ENCODE results near the gene ZMYM4. TPM values are rescaled to one million over a fixed set of nuclear protein-coding genes. Genes with fewer than 3 reads are reported as not detected.

ZMYM4 gene
- total RNA-seq, 1 experiment from 2014 or later: 62.7 TPM

- Mint-ChIP-seq H3K4me1 (ENCODE audit: low read depth, unreplicated experiment) (peaks cover 30% of the 10 kb centered on the region), H3K27ac (ENCODE audit: unreplicated experiment) (peak overlapping the region; percentile 91), H3K4me3 (ENCODE audit: low read depth, unreplicated experiment) (peak overlapping the region; percentile 73), H3K36me3 (ENCODE audit: insufficient read depth, unreplicated experiment) (peaks cover 34% of the 10 kb centered on the region), H3K27me3 (ENCODE audit: unreplicated experiment) (no peaks in the 10 kb centered on the region), H3K9me3 (ENCODE audit: low read depth, unreplicated experiment) (no peaks in the 10 kb centered on the region)
- CTCF ChIA-PET: no interaction called here
- DNase-seq: peak; percentile 9
- intact Hi-C loops (cut with micrococcal nuclease; ENCODE audit: unreplicated experiment): loop anchor here (5.0 kb wide), 1 partner anchor 77 kb away; the partner anchor contains the start of gene SFPQ
- BruUV-seq (replicated peaks): no TSS peak
- TF ChIP-seq CTCF (IDR thresholded peaks at IDR 0.05; ENCODE audit: unreplicated experiment): no peak
Observed at GRCh38 chr1:35269201-35269988, 886 bp downstream of the ZMYM4 start.

- TSS peak; percentile 39 for BruUV-seq (replicated peaks)
- Mint-ChIP-seq H3K27ac (ENCODE audit: unreplicated experiment) (peak overlapping the region; percentile 91), H3K27me3 (ENCODE audit: unreplicated experiment) (no peaks in the 10 kb centered on the region), H3K36me3 (ENCODE audit: insufficient read depth, unreplicated experiment) (peaks cover 31% of the 10 kb centered on the region), H3K4me3 (ENCODE audit: low read depth, unreplicated experiment) (peak overlapping the region; percentile 73), H3K4me1 (ENCODE audit: low read depth, unreplicated experiment) (peaks cover 25% of the 10 kb centered on the region), H3K9me3 (ENCODE audit: low read depth, unreplicated experiment) (no peaks in the 10 kb centered on the region)
- no peak for TF ChIP-seq CTCF (IDR thresholded peaks at IDR 0.05; ENCODE audit: unreplicated experiment)
- intact Hi-C loops (cut with micrococcal nuclease; ENCODE audit: unreplicated experiment): loop anchor here (5.0 kb wide), 1 partner anchor 78 kb away; the partner anchor contains the start of gene SFPQ
- no peak for DNase-seq
- CTCF ChIA-PET: no interaction called here
Observed at GRCh38 chr1:35269989-35270289, 1.4 kb downstream of the ZMYM4 start.

- Mint-ChIP-seq H3K9me3 (ENCODE audit: low read depth, unreplicated experiment) (no peaks in the 10 kb centered on the region), H3K4me1 (ENCODE audit: low read depth, unreplicated experiment) (peaks cover 17% of the 10 kb centered on the region), H3K27me3 (ENCODE audit: unreplicated experiment) (no peaks in the 10 kb centered on the region), H3K27ac (ENCODE audit: unreplicated experiment) (no peak overlapping the region), H3K36me3 (ENCODE audit: insufficient read depth, unreplicated experiment) (peaks cover 29% of the 10 kb centered on the region), H3K4me3 (ENCODE audit: low read depth, unreplicated experiment) (no peak overlapping the region)
- CTCF ChIA-PET: no interaction called here
- no TSS peak for BruUV-seq (replicated peaks)
- intact Hi-C loops (cut with micrococcal nuclease; ENCODE audit: unreplicated experiment): no loop called here
- no peak for TF ChIP-seq CTCF (IDR thresholded peaks at IDR 0.05; ENCODE audit: unreplicated experiment)
- DNase-seq: no peak
Observed at GRCh38 chr1:35270836-35271235, 2.3 kb downstream of the ZMYM4 start.

GRCh38 chr1:35274197-35274596 is 5.7 kb downstream of the ZMYM4 start:
- intact Hi-C loops (cut with micrococcal nuclease; ENCODE audit: unreplicated experiment): no loop called here
- CTCF ChIA-PET: no interaction called here
- H3K4me3 Mint-ChIP-seq (ENCODE audit: low read depth, unreplicated experiment): no peak overlapping the region
- H3K27me3 Mint-ChIP-seq (ENCODE audit: unreplicated experiment): no peaks in the 10 kb centered on the region
- TF ChIP-seq CTCF (IDR thresholded peaks at IDR 0.05; ENCODE audit: unreplicated experiment): no peak
- peaks cover 16% of the 10 kb centered on the region for H3K4me1 Mint-ChIP-seq (ENCODE audit: low read depth, unreplicated experiment)
- no peak overlapping the region for H3K27ac Mint-ChIP-seq (ENCODE audit: unreplicated experiment)
- no peak for DNase-seq
- H3K36me3 Mint-ChIP-seq (ENCODE audit: insufficient read depth, unreplicated experiment): peaks cover 23% of the 10 kb centered on the region
- BruUV-seq (replicated peaks): no TSS peak
- no peaks in the 10 kb centered on the region for H3K9me3 Mint-ChIP-seq (ENCODE audit: low read depth, unreplicated experiment)

Measured in Calu3 (cell line).